ENCODE measurements around the gene DAB2IP.

- TF ChIP-seq CTCF (IDR thresholded peaks at IDR 0.05; ENCODE audit: insufficient read depth, low read depth, low read length) (no peak), EZH2 (IDR thresholded peaks at IDR 0.05; ENCODE audit: insufficient read depth, low read length) (no peak)
Observed at GRCh38 chr9:121731090-121731489, 79.7 kb downstream of the DAB2IP start.
